ENCODE data around the gene SMC3.

GRCh38 chr10:110600487-110601101 lies 33.1 kb downstream of the SMC3 start:
- TF ChIP-seq EZH2 (IDR thresholded peaks at IDR 0.05; ENCODE audit: low read length, unreplicated experiment) (no peak), EZH2phosphoT487 (IDR thresholded peaks at IDR 0.05; ENCODE audit: borderline replicate concordance, low read length) (no peak)
